ENCODE data around the gene WDR5. TPM values are rescaled to one million over a fixed set of nuclear protein-coding genes. Genes with fewer than 3 reads are reported as not detected.

Gene WDR5
- total RNA-seq, 1 donor from 2014 or later: 22.2 TPM

GRCh38 chr9:134169724-134170401 is 34.0 kb downstream of the WDR5 start:
- H3K9me3 Mint-ChIP-seq (ENCODE audit: low read depth): no peaks in the 10 kb centered on the region
- H3K4me1 Mint-ChIP-seq (ENCODE audit: low read depth): peaks cover 26% of the 10 kb centered on the region
- no peak for TF ChIP-seq CTCF (IDR thresholded peaks at IDR 0.05)
- H3K4me3 Mint-ChIP-seq (ENCODE audit: unreplicated experiment): no peak overlapping the region
- no peak overlapping the region for H3K27ac Mint-ChIP-seq (ENCODE audit: unreplicated experiment)
- DNase-seq (ENCODE audit: low spot score): peak; percentile 79
- H3K36me3 Mint-ChIP-seq (ENCODE audit: low read depth): no peaks in the 10 kb centered on the region
- no peaks in the 10 kb centered on the region for H3K27me3 Mint-ChIP-seq (ENCODE audit: low read depth)

- H3K27ac Mint-ChIP-seq (ENCODE audit: unreplicated experiment): no peak overlapping the region
- no peaks in the 10 kb centered on the region for H3K36me3 Mint-ChIP-seq (ENCODE audit: low read depth)
Measured at GRCh38 chr9:134170532-134171315, 34.8 kb downstream of the WDR5 start.

GRCh38 chr9:134171316-134172197 is 35.7 kb downstream of the WDR5 start:
- Mint-ChIP-seq H3K36me3 (ENCODE audit: low read depth) (no peaks in the 10 kb centered on the region), H3K4me1 (ENCODE audit: low read depth) (peaks cover 20% of the 10 kb centered on the region), H3K27ac (ENCODE audit: unreplicated experiment) (peak overlapping the region; percentile 59), H3K4me3 (ENCODE audit: unreplicated experiment) (no peak overlapping the region), H3K27me3 (ENCODE audit: low read depth) (peaks cover 1% of the 10 kb centered on the region), H3K9me3 (ENCODE audit: low read depth) (no peaks in the 10 kb centered on the region)
- DNase-seq (ENCODE audit: low spot score): no peak
- TF ChIP-seq CTCF (IDR thresholded peaks at IDR 0.05): no peak

More at GRCh38 chr9:134170532-134171315, 34.8 kb downstream of the WDR5 start:
- Mint-ChIP-seq H3K9me3 (ENCODE audit: low read depth) (no peaks in the 10 kb centered on the region), H3K4me1 (ENCODE audit: low read depth) (peaks cover 24% of the 10 kb centered on the region), H3K27me3 (ENCODE audit: low read depth) (no peaks in the 10 kb centered on the region), H3K4me3 (ENCODE audit: unreplicated experiment) (no peak overlapping the region)
- no peak for TF ChIP-seq CTCF (IDR thresholded peaks at IDR 0.05)
- DNase-seq (ENCODE audit: low spot score): peak; percentile 82

DNA sequence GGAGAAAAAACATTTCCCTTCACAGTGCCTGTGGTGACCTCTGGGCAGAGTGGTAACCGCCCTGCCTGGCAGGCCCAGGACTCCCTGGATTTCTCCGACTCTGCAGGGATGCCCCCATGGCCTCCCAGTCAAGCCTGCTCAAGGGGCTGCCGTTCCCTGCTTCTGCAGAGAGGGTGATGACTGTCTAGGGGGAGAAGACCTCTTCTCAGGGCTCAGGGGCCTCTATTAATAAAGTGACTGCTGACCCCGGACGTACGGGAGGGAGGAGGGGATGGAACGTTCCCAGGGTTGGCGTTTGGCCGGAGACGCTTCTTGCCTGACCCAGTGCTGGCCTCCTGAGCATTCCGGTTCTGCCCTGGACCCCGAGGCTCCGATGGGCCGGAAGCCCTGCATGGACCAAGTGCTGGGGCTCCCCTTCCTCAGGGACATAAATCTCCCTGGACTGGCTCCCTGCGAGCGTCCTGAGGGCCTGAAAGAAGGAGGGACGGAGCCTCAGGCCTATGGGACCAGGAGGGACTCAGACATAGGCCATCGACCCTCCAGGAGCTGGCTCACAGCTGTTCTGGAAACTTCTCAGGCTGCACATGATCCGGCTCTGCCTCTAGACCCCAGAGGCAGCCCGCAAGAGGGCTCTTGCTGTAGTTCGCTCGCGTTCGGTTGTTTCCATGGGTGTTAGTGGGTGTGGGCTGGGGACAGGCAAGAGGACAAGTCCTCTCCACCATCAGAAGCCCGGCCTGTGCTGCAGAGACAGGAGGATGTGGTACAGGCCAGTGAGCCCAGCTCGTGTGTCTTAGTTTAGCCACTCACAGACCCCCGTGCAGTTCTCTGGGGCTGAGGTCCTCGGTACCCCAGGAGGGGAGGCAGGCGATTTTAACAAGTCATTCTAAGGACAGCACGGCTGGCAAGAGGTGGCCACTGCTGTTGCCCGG is 36.6 kb downstream of the WDR5 start:
- peak; percentile 86 for DNase-seq (ENCODE audit: low spot score)
- H3K27me3 Mint-ChIP-seq (ENCODE audit: low read depth): peaks cover 3% of the 10 kb centered on the region
- no peak overlapping the region for H3K27ac Mint-ChIP-seq (ENCODE audit: unreplicated experiment)
- peaks cover 15% of the 10 kb centered on the region for H3K4me1 Mint-ChIP-seq (ENCODE audit: low read depth)
- no peak for TF ChIP-seq CTCF (IDR thresholded peaks at IDR 0.05)
- no peaks in the 10 kb centered on the region for H3K9me3 Mint-ChIP-seq (ENCODE audit: low read depth)
- no peak overlapping the region for H3K4me3 Mint-ChIP-seq (ENCODE audit: unreplicated experiment)
- H3K36me3 Mint-ChIP-seq (ENCODE audit: low read depth): no peaks in the 10 kb centered on the region

Measured in chondrocyte (in vitro differentiated cells).